Keratinocyte (primary cell): ENCODE results near the gene C8G. TPM values are rescaled to one million over a fixed set of nuclear protein-coding genes. Genes with fewer than 3 reads are reported as not detected.

ENCODE experiments used
- DNase-seq: peaks from one replicate; pipeline ENCODE4 v3.0.0-alpha.2; 2011; ENCODE audit warnings: low read depth, missing footprints, low spot score
- FAIRE-seq: peaks from 2 replicates; lab custom pipeline; 2011; peaks lifted over from hg19 to GRCh38; lab: Jason Lieb, UNC
- H2AFZ ChIP-seq: 2 replicates; pipeline ENCODE4 v1.6.0; 2012; ENCODE audit warnings: low read length, control low read depth, inconsistent platforms; ENCODE audit not compliant: control insufficient read depth
- H3K27ac ChIP-seq: 2 replicates; pipeline ENCODE4 v1.5.1; 2011; ENCODE audit warnings: low read length; ENCODE audit not compliant: control insufficient read depth, insufficient read depth
- H3K27me3 ChIP-seq: 3 replicates; pipeline ENCODE4 v1.6.0; 2011; ENCODE audit warnings: low read length; ENCODE audit not compliant: control insufficient read depth, insufficient read depth; ENCODE audit errors: extremely low read depth
- H3K36me3 ChIP-seq, 2 experiments: 2 replicates in 1 of 2; 3 replicates in 1 of 2; pipeline ENCODE4 v1.5.1; 2011; ENCODE audit warnings: low read length in 2 of 2, mild to moderate bottlenecking in 1 of 2; ENCODE audit not compliant: control insufficient read depth in 2 of 2, insufficient read depth in 2 of 2; ENCODE audit errors: extremely low read depth in 1 of 2
- H3K4me1 ChIP-seq: 3 replicates; pipeline ENCODE4 v1.5.1; 2011; ENCODE audit warnings: low read length; ENCODE audit not compliant: control insufficient read depth, insufficient read depth; ENCODE audit errors: extremely low read depth
- H3K4me2 ChIP-seq: 3 replicates; pipeline ENCODE4 v1.6.0; 2011; ENCODE audit warnings: low read depth, low read length; ENCODE audit not compliant: control insufficient read depth, insufficient read depth; ENCODE audit errors: extremely low read depth
- H3K4me3 ChIP-seq, 3 experiments: fragments of 200-600 bp in 1 of 3; sonication (generic) in 1 of 3; 2 replicates in 2 of 3; 3 replicates in 1 of 3; pipeline ENCODE4 v1.5.1; 2011 to 2016; ENCODE audit warnings: low read length in 3 of 3, mild to moderate bottlenecking in 3 of 3, control low read depth in 2 of 3, inconsistent platforms in 1 of 3, low read depth in 1 of 3, mixed read lengths in 1 of 3, mixed run types in 1 of 3, moderate library complexity in 1 of 3; ENCODE audit not compliant: control insufficient read depth in 2 of 3, insufficient read depth in 2 of 3; ENCODE audit errors: extremely low read depth in 1 of 3
- H3K79me2 ChIP-seq: 2 replicates; pipeline ENCODE4 v1.6.0; 2012; ENCODE audit warnings: low read length; ENCODE audit not compliant: control insufficient read depth, insufficient read depth
- H3K9ac ChIP-seq: 3 replicates; pipeline ENCODE4 v1.6.0; 2011; ENCODE audit warnings: low read length; ENCODE audit not compliant: control insufficient read depth, insufficient read depth; ENCODE audit errors: extremely low read depth
- H3K9me1 ChIP-seq: 3 replicates; pipeline ENCODE4 v1.6.0; 2011; ENCODE audit warnings: low read length; ENCODE audit not compliant: control insufficient read depth, insufficient read depth; ENCODE audit errors: extremely low read depth
- H3K9me3 ChIP-seq: 2 replicates; pipeline ENCODE4 v1.5.1; 2012; ENCODE audit warnings: low read depth, low read length; ENCODE audit not compliant: control insufficient read depth
- H4K20me1 ChIP-seq: 3 replicates; pipeline ENCODE4 v1.6.0; 2011; ENCODE audit warnings: low read length; ENCODE audit not compliant: control insufficient read depth, insufficient read depth; ENCODE audit errors: extremely low read depth
- CTCF ChIP-seq, 3 experiments: IDR thresholded peaks in 1 of 3; conservative IDR thresholded peaks in 1 of 3; optimal IDR thresholded peaks in 1 of 3; 2 replicates in 2 of 3; 3 replicates in 1 of 3; pipeline versions ENCODE3 to v1.5.1; 2011; ENCODE audit warnings: low read length in 3 of 3, mild to moderate bottlenecking in 3 of 3, moderate library complexity in 2 of 3, control low read depth in 1 of 3, inconsistent platforms in 1 of 3; ENCODE audit not compliant: insufficient read depth in 2 of 3; ENCODE audit errors: extremely low read depth in 1 of 3
- EZH2 ChIP-seq: IDR thresholded peaks from one replicate; pipeline ENCODE4 v1.6.1; 2012; ENCODE audit warnings: inconsistent platforms, mild to moderate bottlenecking, low read length, moderate library complexity
- dilution Hi-C: fragments of 300-500 bp; cut with MboI; formaldehyde crosslinking; loops from one replicate; pipeline ENCODE4 v1.7.0; 2020; ENCODE audit warnings: low sequenced_read_pairs; ENCODE audit not compliant: extremely low pct_ligation_motif_present
- polyA plus RNA-seq, 5 experiments: library from polyadenylated mRNA; depleted of rRNA in 3 of 5; stranded (reverse) in 3 of 5; stranded (forward) in 1 of 5; unstranded in 1 of 5; fragments of >200 nt; gene quantifications; 1 replicate in 1 of 5; 2 replicates in 3 of 5; 3 replicates in 1 of 5; pipeline versions ENCODE4 v1.2.1 to v1.2.3, GENCODE V29; 2011 to 2012; ENCODE audit warnings: missing spikeins in 2 of 5, low read depth in 1 of 5, low replicate concordance in 1 of 5

The C8G gene
- polyA plus RNA-seq, 1 donor (not counting 4 experiments of a cell fraction or from before 2014, with no cell fraction given), result 0.24 TPM

GRCh38 chr9:136939431-136939995 lies 5.5 kb upstream of the C8G start:
- dilution Hi-C loops, result loop anchor here (25.0 kb wide), 1 partner anchor 127 kb away; the partner anchor contains the start of gene RABL6
- no peaks in the 10 kb centered on the region for H3K9me1 ChIP-seq
- no peak overlapping the region for H3K4me2 ChIP-seq
- FAIRE-seq, result no peak
- H3K9ac ChIP-seq, result no peak overlapping the region
- peaks cover 5% of the 10 kb centered on the region for H3K4me1 ChIP-seq
- no peak overlapping the region for H2AFZ ChIP-seq
- H3K9me3 ChIP-seq, result no peaks in the 10 kb centered on the region
- no peaks in the 10 kb centered on the region for H3K27me3 ChIP-seq
- peaks cover 18 to 29% of the 10 kb centered on the region in 2 experiments for H3K36me3 ChIP-seq
- H3K79me2 ChIP-seq, result peaks cover 31% of the 10 kb centered on the region
- DNase-seq, result no peak
- no peak overlapping the region for H3K4me3 ChIP-seq
- TF ChIP-seq CTCF (optimal IDR thresholded peaks at IDR 0.05 in 1 of 3, IDR thresholded peaks at IDR 0.05 in 1 of 3, conservative IDR thresholded peaks at IDR 0.05 in 1 of 3; ENCODE audit: extremely low read depth in 1 of 3, insufficient read depth in 2 of 3, low read length in 3 of 3), result no peak
- TF ChIP-seq EZH2, result no peak
- no peak overlapping the region for H3K27ac ChIP-seq
- H4K20me1 ChIP-seq, result no peaks in the 10 kb centered on the region

DNA sequence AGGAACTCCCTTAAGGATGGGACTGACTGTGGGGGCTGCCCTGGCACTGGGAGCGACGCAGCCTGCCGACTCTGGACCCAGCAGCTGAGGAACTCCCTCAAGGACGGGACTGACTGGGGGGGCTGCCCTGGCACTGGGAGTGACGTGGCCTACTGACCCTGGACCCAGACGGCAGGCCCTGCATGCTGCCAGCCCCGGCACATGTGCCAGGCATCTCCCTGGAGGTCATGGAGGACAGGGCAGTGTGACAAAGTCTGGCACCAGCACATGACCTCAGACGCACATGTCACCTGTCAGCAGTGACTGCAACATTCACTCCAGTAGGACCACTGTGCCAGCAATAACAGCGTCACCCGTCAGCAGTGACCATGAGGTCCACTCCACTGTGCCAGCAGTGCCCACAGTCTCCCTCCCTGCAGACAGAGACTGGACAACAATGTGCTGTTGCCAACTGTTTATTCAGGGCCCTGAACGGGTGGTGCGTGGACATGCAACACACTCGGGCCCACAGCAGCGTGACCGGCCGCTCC lies 5.0 kb upstream of the C8G start:
- H3K4me2 ChIP-seq, result no peak overlapping the region
- no peak for DNase-seq
- no peak overlapping the region for H2AFZ ChIP-seq
- H3K9me3 ChIP-seq, result no peaks in the 10 kb centered on the region
- H3K27ac ChIP-seq, result no peak overlapping the region
- peaks cover 7% of the 10 kb centered on the region for H3K4me1 ChIP-seq
- no peak overlapping the region for H3K4me3 ChIP-seq
- no peaks in the 10 kb centered on the region for H4K20me1 ChIP-seq
- H3K79me2 ChIP-seq, result peaks cover 31% of the 10 kb centered on the region
- no peak for FAIRE-seq
- H3K9ac ChIP-seq, result no peak overlapping the region
- dilution Hi-C loops, result loop anchor here (25.0 kb wide), 1 partner anchor 128 kb away; the partner anchor contains the start of gene RABL6
- peaks cover 18 to 29% of the 10 kb centered on the region in 2 experiments for H3K36me3 ChIP-seq
- H3K9me1 ChIP-seq, result no peaks in the 10 kb centered on the region
- TF ChIP-seq CTCF (optimal IDR thresholded peaks at IDR 0.05 in 1 of 3, IDR thresholded peaks at IDR 0.05 in 1 of 3, conservative IDR thresholded peaks at IDR 0.05 in 1 of 3; ENCODE audit: extremely low read depth in 1 of 3, insufficient read depth in 2 of 3, low read length in 3 of 3) (no peak), EZH2 (no peak)
- no peaks in the 10 kb centered on the region for H3K27me3 ChIP-seq
